SK-N-SH (cell line): ENCODE data around the gene CEP112. TPM values are rescaled to one million over a fixed set of nuclear protein-coding genes. Genes with fewer than 3 reads are reported as not detected.

Experiments used
- CTCF ChIA-PET: fragments of 300-600, 350-600 bp; formaldehyde crosslinking; extraction: SDS; loops from one replicate; lab custom pipeline; 2021; lab: Yijun Ruan, JAX
- POLR2A ChIA-PET: fragments of 350-600 bp; sonication (Branson Sonifier 250); formaldehyde crosslinking; extraction: SDS; loops from one replicate; lab custom pipeline; 2020; ENCODE audit warnings: antibody characterized with exemption, inconsistent platforms; lab: Yijun Ruan, JAX
- DNase-seq: peaks from one replicate; pipeline ENCODE4 v3.0.0; 2012
- H2AFZ ChIP-seq: fragments of 200-600 bp; sonication (generic); 2 replicates; pipeline ENCODE4 v1.8.1; 2016; ENCODE audit warnings: antibody characterized with exemption, mild to moderate bottlenecking, low read depth
- H3F3A ChIP-seq: fragments of 200-600 bp; sonication (generic); replicated peaks from 2 replicates; pipeline ENCODE3; 2016; ENCODE audit warnings: antibody characterized with exemption, mild to moderate bottlenecking; ENCODE audit not compliant: insufficient read depth
- H3K27ac ChIP-seq, 2 experiments: fragments of 200-500 bp in 1 of 2; fragments of 200-600 bp in 1 of 2; sonication (Bioruptor generic) in 1 of 2; sonication (generic), shearing (Covaris generic) in 1 of 2; 2 replicates each; pipeline versions ENCODE4 v1.5.1 to v1.6.1; 2014 to 2016; ENCODE audit warnings: low read depth in 2 of 2, inconsistent platforms in 1 of 2, low read length in 1 of 2, mild to moderate bottlenecking in 1 of 2, mixed read lengths in 1 of 2
- H3K27me3 ChIP-seq: fragments of 200-600 bp; sonication (generic), shearing (Covaris generic); 2 replicates; pipeline ENCODE4 v1.6.1; 2016; ENCODE audit warnings: mixed run types; ENCODE audit not compliant: insufficient read depth
- H3K36me3 ChIP-seq, 2 experiments: fragments of 200-500 bp in 1 of 2; fragments of 200-600 bp in 1 of 2; sonication (Bioruptor generic) in 1 of 2; sonication (generic) in 1 of 2; replicated peaks in 1 of 2; 2 replicates each; pipeline versions ENCODE3 to v1.5.1; 2014 to 2016; ENCODE audit warnings: low read length in 1 of 2, mild to moderate bottlenecking in 1 of 2; ENCODE audit not compliant: insufficient read depth in 2 of 2, control insufficient read depth in 1 of 2
- H3K4me1 ChIP-seq, 2 experiments: fragments of 200-500 bp in 1 of 2; fragments of 200-600 bp in 1 of 2; sonication (Bioruptor generic) in 1 of 2; sonication (generic), shearing (Covaris generic) in 1 of 2; 2 replicates each; pipeline versions ENCODE4 v1.5.1 to v1.6.1; 2014 to 2016; ENCODE audit warnings: low read depth in 1 of 2, low read length in 1 of 2, mixed run types in 1 of 2; ENCODE audit not compliant: insufficient read depth in 2 of 2, control insufficient read depth in 1 of 2
- H3K4me2 ChIP-seq: fragments of 200-600 bp; sonication (generic), shearing (Covaris generic); 2 replicates; pipeline ENCODE4 v1.6.1; 2017; ENCODE audit warnings: mixed run types
- H3K4me3 ChIP-seq, 2 experiments: fragments of 200-500 bp in 1 of 2; fragments of 200-600 bp in 1 of 2; sonication (Bioruptor generic) in 1 of 2; sonication (generic), shearing (Covaris generic) in 1 of 2; 2 replicates each; pipeline versions ENCODE4 v1.5.1 to v1.8.1; 2014 to 2016; ENCODE audit warnings: low read depth in 2 of 2, inconsistent platforms in 1 of 2, low read length in 1 of 2, mild to moderate bottlenecking in 1 of 2, mixed read lengths in 1 of 2, moderate library complexity in 1 of 2
- H3K79me2 ChIP-seq: fragments of 200-600 bp; sonication (generic); 2 replicates; pipeline ENCODE4 v1.8.1; 2017; ENCODE audit warnings: mild to moderate bottlenecking; ENCODE audit not compliant: insufficient read depth
- H3K9ac ChIP-seq: fragments of 200-600 bp; sonication (generic); 2 replicates; pipeline ENCODE4 v1.6.1; 2017; ENCODE audit warnings: mixed run types
- H3K9me2 ChIP-seq: fragments of 200-600 bp; sonication (generic); 2 replicates; pipeline ENCODE4 v1.6.1; 2017; ENCODE audit warnings: mixed run types
- H3K9me3 ChIP-seq: fragments of 200-600 bp; sonication (generic); 2 replicates; pipeline ENCODE4 v1.6.1; 2017; ENCODE audit warnings: mixed run types, mild to moderate bottlenecking, moderate library complexity
- H4K20me1 ChIP-seq: fragments of 200-600 bp; sonication (generic); 2 replicates; pipeline ENCODE4 v1.6.1; 2017; ENCODE audit warnings: mild to moderate bottlenecking, mixed run types; ENCODE audit not compliant: insufficient read depth
- FOSL2 ChIP-seq: IDR thresholded peaks from 2 replicates; pipeline ENCODE4 v1.4.0; 2012; ENCODE audit warnings: low read depth, mild to moderate bottlenecking, moderate library complexity, borderline replicate concordance
- FOXM1 ChIP-seq: IDR thresholded peaks from 2 replicates; pipeline ENCODE4 v1.4.0; 2012; ENCODE audit warnings: low read depth, mild to moderate bottlenecking
- GABPA ChIP-seq: IDR thresholded peaks from 2 replicates; pipeline ENCODE4 v1.4.0; 2012; ENCODE audit warnings: low read depth, mild to moderate bottlenecking
- MAX ChIP-seq: IDR thresholded peaks from 2 replicates; pipeline ENCODE4 v1.4.0; 2012; ENCODE audit warnings: low read depth
- MEF2A ChIP-seq: IDR thresholded peaks from 2 replicates; pipeline ENCODE4 v1.4.0; 2012; ENCODE audit warnings: low read depth, borderline replicate concordance
- POLR2AphosphoS5 ChIP-seq: IDR thresholded peaks from 2 replicates; pipeline ENCODE4 v1.6.1; 2012; ENCODE audit warnings: low read depth, low read length
- RCOR1 ChIP-seq: fragments of 150-350 bp; IDR thresholded peaks from 2 replicates; pipeline ENCODE4 v1.6.1; 2017; ENCODE audit warnings: antibody characterized with exemption, low read length
- REST ChIP-seq: IDR thresholded peaks from 2 replicates; pipeline ENCODE4 v1.6.1; 2012; ENCODE audit warnings: mild to moderate bottlenecking, low read depth, low read length, moderate library complexity
- TAF1 ChIP-seq: IDR thresholded peaks from 2 replicates; pipeline ENCODE4 v1.6.1; 2012; ENCODE audit warnings: low read depth, mild to moderate bottlenecking, low read length, moderate library complexity, borderline replicate concordance
- TCF12 ChIP-seq: IDR thresholded peaks from 2 replicates; pipeline ENCODE4 v1.4.0; 2012
- TEAD4 ChIP-seq: IDR thresholded peaks from 2 replicates; pipeline ENCODE4 v1.4.0; 2012; ENCODE audit warnings: mild to moderate bottlenecking, borderline replicate concordance; ENCODE audit not compliant: insufficient read depth
- USF2 ChIP-seq: fragments of 150-350 bp; IDR thresholded peaks from 2 replicates; pipeline ENCODE4 v1.6.1; 2017; ENCODE audit warnings: antibody characterized with exemption, low read length, low read depth, borderline replicate concordance
- ZBTB33 ChIP-seq: IDR thresholded peaks from 2 replicates; pipeline ENCODE4 v1.4.0; 2012; ENCODE audit warnings: low read depth, borderline replicate concordance
- WGBS: methylation state at CpG from one replicate; pipeline ENCODE4 v1.1.6; 2017; ENCODE audit warnings: low lambda C conversion rate; 5-methylcytosine and 5-hydroxymethylcytosine counted together
- polyA plus RNA-seq, 3 experiments: library from polyadenylated mRNA; depleted of rRNA; stranded (reverse); fragments of >200 nt; gene quantifications; 2 replicates each; pipeline ENCODE4 v1.2.3, GENCODE V29; 2012

The CEP112 gene
- polyA plus RNA-seq, 1 of the 3 experiments (the other 2 are of a cell fraction) = 7.9 TPM

GRCh38 chr17:65637786-65638185 is 554.1 kb downstream of the CEP112 start (continued):
- TF ChIP-seq ZBTB33 = no peak
- no peak for TF ChIP-seq TEAD4
- no peak for TF ChIP-seq POLR2AphosphoS5

- Histone ChIP-seq H3K27me3 (no peaks in the 10 kb centered on the region), H3K9me2 (no peaks in the 10 kb centered on the region), H3K36me3 (no peaks in the 10 kb centered on the region), H3K79me2 (no peaks in the 10 kb centered on the region), H3K4me2 (no peak overlapping the region), H3K27ac (no peak overlapping the region), H2AFZ (no peak overlapping the region), H3K4me3 (no peak overlapping the region), H3K9ac (no peak overlapping the region), H4K20me1 (no peaks in the 10 kb centered on the region), H3K9me3 (no peaks in the 10 kb centered on the region), H3F3A (no peaks in the 10 kb centered on the region), H3K4me1 (no peaks in the 10 kb centered on the region)
- POLR2A ChIA-PET = no interaction called here
- CTCF ChIA-PET = no interaction called here
- WGBS = 89% methylated on average over 3 of the region's 3 CpGs
- no peak for DNase-seq
- no peak for TF ChIP-seq REST
- no peak for TF ChIP-seq TCF12
- TF ChIP-seq GABPA = no peak
- no peak for TF ChIP-seq TAF1
- TF ChIP-seq MEF2A = no peak
- TF ChIP-seq MAX = no peak
- TF ChIP-seq FOSL2 = no peak
- TF ChIP-seq RCOR1 = no peak
- TF ChIP-seq FOXM1 = no peak
- TF ChIP-seq USF2 = no peak
Observed at GRCh38 chr17:65634533-65634932, 557.4 kb downstream of the CEP112 start.
